H9 (cell line): Measurements from ENCODE around the gene KY. TPM values are rescaled to one million over a fixed set of nuclear protein-coding genes. Genes with fewer than 3 reads are reported as not detected.

Experiments
- DNase-seq: peaks from one replicate; pipeline ENCODE4 v3.0.0-alpha.2; 2017
- H2AFZ ChIP-seq: one replicate; pipeline ENCODE4 v1.6.1; 2013; ENCODE audit warnings: mild to moderate bottlenecking, low read length, control low read depth, moderate library complexity
- H2AK5ac ChIP-seq: 2 replicates; pipeline ENCODE4 v1.6.1; 2013; ENCODE audit warnings: low read length, control low read depth, mixed read lengths; ENCODE audit not compliant: insufficient read length
- H2BK120ac ChIP-seq: one replicate; pipeline ENCODE4 v1.6.1; 2013; ENCODE audit warnings: low read depth, mild to moderate bottlenecking, low read length, control low read depth, inconsistent platforms; ENCODE audit not compliant: poor library complexity, severe bottlenecking
- H2BK12ac ChIP-seq: 2 replicates; pipeline ENCODE4 v1.6.1; 2013; ENCODE audit warnings: low read length, control low read depth, mixed read lengths, low read depth; ENCODE audit not compliant: insufficient read length
- H2BK15ac ChIP-seq: 2 replicates; pipeline ENCODE4 v1.6.1; 2013; ENCODE audit warnings: low read depth, low read length, control low read depth
- H2BK20ac ChIP-seq: one replicate; pipeline ENCODE4 v1.6.1; 2013; ENCODE audit warnings: low read depth, mild to moderate bottlenecking, low read length, control low read depth, inconsistent platforms; ENCODE audit not compliant: poor library complexity, severe bottlenecking
- H2BK5ac ChIP-seq: 2 replicates; pipeline ENCODE4 v1.6.1; 2013; ENCODE audit warnings: low read length, control low read depth, mixed read lengths; ENCODE audit not compliant: insufficient read length
- H3K14ac ChIP-seq: 2 replicates; pipeline ENCODE4 v1.6.1; 2013; ENCODE audit warnings: low read length, control low read depth; ENCODE audit not compliant: insufficient read depth
- H3K18ac ChIP-seq: 2 replicates; pipeline ENCODE4 v1.6.1; 2013; ENCODE audit warnings: low read depth, mild to moderate bottlenecking, mixed read lengths, low read length, control low read depth; ENCODE audit not compliant: insufficient read length
- H3K23ac ChIP-seq: 2 replicates; pipeline ENCODE4 v1.6.1; 2013; ENCODE audit warnings: low read length, control low read depth, mixed read lengths, low read depth; ENCODE audit not compliant: insufficient read length
- H3K23me2 ChIP-seq: 2 replicates; pipeline ENCODE4 v1.6.1; 2013; ENCODE audit warnings: low read depth, mild to moderate bottlenecking, mixed read lengths, low read length, control low read depth; ENCODE audit not compliant: insufficient read length, poor library complexity, severe bottlenecking
- H3K27ac ChIP-seq: 2 replicates; pipeline ENCODE4 v1.5.1; 2013; ENCODE audit warnings: low read length, control low read depth, mixed read lengths, low read depth; ENCODE audit not compliant: insufficient read length
- H3K27me3 ChIP-seq: 2 replicates; pipeline ENCODE4 v1.6.1; 2013; ENCODE audit warnings: low read length, control low read depth, inconsistent platforms; ENCODE audit not compliant: insufficient read depth
- H3K4ac ChIP-seq: 2 replicates; pipeline ENCODE4 v1.6.1; 2013; ENCODE audit warnings: low read depth, mild to moderate bottlenecking, control low read depth, inconsistent platforms, low read length, moderate library complexity
- H3K4me1 ChIP-seq: 2 replicates; pipeline ENCODE4 v1.6.1; 2013; ENCODE audit warnings: low read length, control low read depth, inconsistent platforms; ENCODE audit not compliant: insufficient read depth
- H3K4me2 ChIP-seq: 2 replicates; pipeline ENCODE4 v1.6.1; 2013; ENCODE audit warnings: low read length, control low read depth, mixed read lengths; ENCODE audit not compliant: insufficient read length, insufficient read depth
- H3K56ac ChIP-seq: 2 replicates; pipeline ENCODE4 v1.6.1; 2013; ENCODE audit warnings: low read depth, mild to moderate bottlenecking, mixed read lengths, low read length, control low read depth; ENCODE audit not compliant: insufficient read length
- H3K79me1 ChIP-seq: 2 replicates; pipeline ENCODE4 v1.6.1; 2013; ENCODE audit warnings: low read depth, mild to moderate bottlenecking, moderate library complexity, low read length, control low read depth, inconsistent platforms; ENCODE audit not compliant: insufficient read depth, poor library complexity, severe bottlenecking
- H3K79me2 ChIP-seq: 2 replicates; pipeline ENCODE4 v1.6.1; 2013; ENCODE audit warnings: low read length, control low read depth, inconsistent platforms; ENCODE audit not compliant: insufficient read depth
- H3K9ac ChIP-seq: 2 replicates; pipeline ENCODE4 v1.6.1; 2013; ENCODE audit warnings: low read length, control low read depth, mixed read lengths; ENCODE audit not compliant: insufficient read length; ENCODE audit errors: extremely low read depth
- H3K9me3 ChIP-seq: one replicate; pipeline ENCODE4 v1.6.1; 2013; ENCODE audit warnings: low read depth, low read length, inconsistent platforms; ENCODE audit not compliant: control insufficient read depth
- H3T11ph ChIP-seq: one replicate; pipeline ENCODE4 v1.6.1; 2013; ENCODE audit warnings: mild to moderate bottlenecking, low read length, control low read depth, inconsistent platforms
- H4K20me1 ChIP-seq: one replicate; pipeline ENCODE4 v1.6.1; 2013; ENCODE audit not compliant: control insufficient read depth, insufficient read length, insufficient read depth
- H4K5ac ChIP-seq: 2 replicates; pipeline ENCODE4 v1.6.1; 2013; ENCODE audit warnings: low read depth, mild to moderate bottlenecking, mixed read lengths, low read length, control low read depth; ENCODE audit not compliant: insufficient read length
- H4K8ac ChIP-seq: replicated peaks from 2 replicates; pipeline ENCODE4 v1.6.1; 2013; ENCODE audit warnings: low read length, control low read depth, mixed read lengths, low read depth; ENCODE audit not compliant: insufficient read length
- H4K91ac ChIP-seq: 2 replicates; pipeline ENCODE4 v1.6.1; 2013; ENCODE audit warnings: low read depth, mild to moderate bottlenecking, moderate library complexity, mixed read lengths, low read length, control low read depth; ENCODE audit not compliant: insufficient read length
- H3K27ac Mint-ChIP-seq, 3 experiments: 2 replicates in 2 of 3; 3 replicates in 1 of 3; pipeline ENCODE4 v1.8.0; 2020 to 2021; ENCODE audit warnings: mixed read lengths in 3 of 3, mild to moderate bottlenecking in 1 of 3, moderate library complexity in 1 of 3
- H3K27me3 Mint-ChIP-seq: 2 replicates; pipeline ENCODE4 v1.8.0; 2021; ENCODE audit warnings: low read depth, mild to moderate bottlenecking, moderate library complexity, mixed read lengths
- H3K36me3 Mint-ChIP-seq, 3 experiments: 2 replicates in 2 of 3; 3 replicates in 1 of 3; pipeline ENCODE4 v1.8.0; 2020 to 2021; ENCODE audit warnings: low read depth in 3 of 3, mixed read lengths in 3 of 3; ENCODE audit not compliant: insufficient read depth in 1 of 3
- H3K4me1 Mint-ChIP-seq, 2 experiments: 2 replicates each; pipeline ENCODE4 v1.8.0; 2020; ENCODE audit warnings: mixed read lengths in 2 of 2
- H3K4me3 Mint-ChIP-seq, 2 experiments: 2 replicates in 1 of 2; 3 replicates in 1 of 2; pipeline ENCODE4 v1.8.0; 2020 to 2021; ENCODE audit warnings: mild to moderate bottlenecking in 2 of 2, mixed read lengths in 2 of 2, moderate library complexity in 1 of 2
- H3K9me3 Mint-ChIP-seq, 2 experiments: 2 replicates in 1 of 2; 3 replicates in 1 of 2; pipeline ENCODE4 v1.8.0; 2020; ENCODE audit warnings: mild to moderate bottlenecking in 2 of 2, mixed read lengths in 2 of 2, moderate library complexity in 1 of 2
- CTCF ChIP-seq: fragments of 200-600 bp; sonication (generic); conservative IDR thresholded peaks from 3 replicates; pipeline ENCODE4 v1.8.0; 2021; ENCODE audit warnings: antibody characterized with exemption, mild to moderate bottlenecking
- WGBS: extraction: QIAGEN DNeasy Blood & Tissue Kit; methylation state at CpG from one replicate; pipeline ENCODE4 v1.1.7; 2013; ENCODE audit warnings: missing lambda C conversion rate, low lambda C conversion rate, mixed read lengths; ENCODE audit not compliant: insufficient read length; ENCODE audit errors: extremely low coverage; 5-methylcytosine and 5-hydroxymethylcytosine counted together
- total RNA-seq: library from RNA; stranded (reverse); gene quantifications from 2 replicates; pipeline ENCODE4 v1.2.1, GENCODE V29; 2021

Gene KY
- total RNA-seq, 1 experiment from 2014 or later, result not detected

- Histone ChIP-seq H3K14ac (no peak overlapping the region), H3K9me3 (no peaks in the 10 kb centered on the region), H3K18ac (no peak overlapping the region), H3K9ac (no peak overlapping the region), H2BK20ac (no peak overlapping the region), H3K4ac (no peak overlapping the region), H4K5ac (no peak overlapping the region), H3T11ph (no peak overlapping the region), H3K27ac (no peak overlapping the region), H3K23ac (no peak overlapping the region), H3K4me1 (no peaks in the 10 kb centered on the region; the same call in 1 of the 2 replicates), H3K79me1 (no peaks in the 10 kb centered on the region), H2BK5ac (no peak overlapping the region), H3K23me2 (no peaks in the 10 kb centered on the region), H3K79me2 (no peaks in the 10 kb centered on the region; the same call in 1 of the 2 replicates), H4K91ac (no peak overlapping the region), H3K4me2 (no peak overlapping the region), H2BK12ac (no peak overlapping the region), H3K27me3 (no peaks in the 10 kb centered on the region), H2AK5ac (no peak overlapping the region), H3K56ac (no peak overlapping the region), H2AFZ (no peak overlapping the region), H4K8ac (no peak overlapping the region), H2BK15ac (no peak overlapping the region), H2BK120ac (no peak overlapping the region), H4K20me1 (no peaks in the 10 kb centered on the region)
- H3K27me3 Mint-ChIP-seq, result no peaks in the 10 kb centered on the region
- H3K4me1 Mint-ChIP-seq, result peaks cover 9 to 11% of the 10 kb centered on the region in 2 experiments
- no CpG with 5 or more reads among the region's 6 CpGs for WGBS
- no peak overlapping the region for H3K4me3 Mint-ChIP-seq
- H3K9me3 Mint-ChIP-seq, result peaks cover 2 to 3% of the 10 kb centered on the region in 2 experiments
- H3K36me3 Mint-ChIP-seq, result peaks cover 1 to 7% (median 3%) of the 10 kb centered on the region in 3 experiments; a peak in 6 of 7 replicates
- no peak overlapping the region for H3K27ac Mint-ChIP-seq
- DNase-seq, result no peak
- no peak for TF ChIP-seq CTCF
Observed at GRCh38 chr3:134563601-134564000, 87.2 kb downstream of the KY start.
